Thoracic aorta (tissue), 2 donors: ENCODE results near the gene MGAT1. TPM values are rescaled to one million over a fixed set of nuclear protein-coding genes. Genes with fewer than 3 reads are reported as not detected.
A peak's percentile ranks its signal among the peaks of the same experiment; 100 is the strongest.
"Not testable (repeated sequence)": the region's sequence is repeated elsewhere in the genome, so short reads cannot be mapped to it uniquely, and the experiment has no call there.

Source experiments
- ATAC-seq: fragments of 150-250 bp; one replicate; pipeline ENCODE4 v1.8.0; 2017; ENCODE audit warnings: low read depth; ENCODE audit not compliant: insufficient number of reproducible peaks, low FRiP score
- DNase-seq: peaks from one replicate; pipeline ENCODE4 v3.0.0-alpha.2; 2020; ENCODE audit warnings: low spot score
- H3K27ac ChIP-seq, 2 donors: fragments of 200-600 bp; sonication (generic); 1 replicate in 1 of 2; 2 replicates in 1 of 2; pipeline ENCODE4 v1.5.1; 2016; ENCODE audit warnings: mild to moderate bottlenecking in 2 of 2, moderate library complexity in 2 of 2
- H3K27me3 ChIP-seq: fragments of 200-600 bp; sonication (generic); replicated peaks from 2 replicates; pipeline ENCODE4 v1.6.0; 2016; ENCODE audit warnings: mild to moderate bottlenecking; ENCODE audit not compliant: insufficient read depth
- H3K36me3 ChIP-seq: fragments of 200-600 bp; sonication (generic); one replicate; pipeline ENCODE4 v1.5.1; 2016
- H3K4me1 ChIP-seq, 2 donors: fragments of 200-600 bp; sonication (generic); 1 replicate in 1 of 2; 2 replicates in 1 of 2; pipeline versions ENCODE4 v1.5.1 to v1.6.0; 2016; ENCODE audit warnings: low read depth in 2 of 2, mild to moderate bottlenecking in 1 of 2; ENCODE audit not compliant: control insufficient read depth in 1 of 2
- H3K4me3 ChIP-seq: fragments of 200-600 bp; sonication (generic); 2 replicates; pipeline ENCODE4 v1.5.1; 2016; ENCODE audit warnings: mild to moderate bottlenecking
- H3K9me3 ChIP-seq: fragments of 200-600 bp; sonication (generic); 2 replicates; pipeline ENCODE4 v1.5.1; 2016
- CTCF ChIP-seq: fragments of 200-600 bp; sonication (generic); IDR thresholded peaks from one replicate; pipeline ENCODE4 v1.5.1; 2019; ENCODE audit warnings: antibody characterized with exemption
- total RNA-seq, 2 donors: library from RNA; depleted of rRNA; stranded (reverse); fragments of >200 nt; gene quantifications; one replicate each; pipeline versions ENCODE4 v1.1.0 to v1.2.3, GENCODE V29; 2016

Gene MGAT1
- total RNA-seq, 2 donors from 2014 or later: 226 to 244 TPM

DNA sequence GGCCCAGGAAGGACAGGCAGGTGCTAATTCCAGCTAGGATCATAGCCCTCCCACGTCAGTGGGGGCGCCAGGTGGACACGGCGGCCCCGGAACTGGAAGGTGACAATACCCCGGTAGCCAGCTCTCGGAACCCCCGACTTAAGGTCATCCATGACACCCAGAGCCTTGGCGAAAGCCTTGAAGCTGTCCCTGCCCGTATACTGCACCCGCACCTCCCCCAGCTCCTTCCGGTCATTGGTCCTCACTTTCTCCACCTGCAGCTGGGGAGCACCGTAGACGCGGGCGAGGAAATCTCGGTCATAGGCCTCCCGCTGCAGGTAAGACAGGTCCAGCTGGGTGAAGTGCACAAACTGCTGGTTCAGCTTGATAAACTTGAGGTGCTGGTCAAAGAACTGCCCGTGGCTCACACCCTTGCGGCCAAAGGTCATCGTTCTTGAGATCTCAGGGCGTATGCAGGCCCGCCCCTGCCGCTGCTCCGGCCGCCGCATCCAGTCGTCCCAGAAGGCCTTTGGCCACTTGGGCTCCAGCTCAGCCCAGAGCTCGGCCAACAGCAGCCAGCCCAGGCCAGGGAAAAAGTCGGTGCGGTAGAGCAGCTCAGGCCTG is 10.9 kb downstream of the MGAT1 start:
- Histone ChIP-seq H3K4me3 (no peak overlapping the region), H3K36me3 (peaks cover 49% of the 10 kb centered on the region), H3K27me3 (no peaks in the 10 kb centered on the region), H3K9me3 (no peaks in the 10 kb centered on the region), H3K27ac (no peak overlapping the region), H3K4me1 (peaks cover 19 to 30% of the 10 kb centered on the region in 2 donors)
- DNase-seq (no peak), ATAC-seq (no peak)
- no peak for TF ChIP-seq CTCF

GRCh38 chr5:180790524-180790923 is 12.1 kb downstream of the MGAT1 start:
- H3K27ac ChIP-seq: no peak overlapping the region
- H3K4me3 ChIP-seq: no peak overlapping the region
- DNase-seq (no peak), ATAC-seq (no peak)
- no peaks in the 10 kb centered on the region for H3K9me3 ChIP-seq
- no peak for TF ChIP-seq CTCF
- peaks cover 49% of the 10 kb centered on the region for H3K36me3 ChIP-seq
- peaks cover 22 to 30% of the 10 kb centered on the region in 2 donors for H3K4me1 ChIP-seq
- H3K27me3 ChIP-seq: no peaks in the 10 kb centered on the region

DNA sequence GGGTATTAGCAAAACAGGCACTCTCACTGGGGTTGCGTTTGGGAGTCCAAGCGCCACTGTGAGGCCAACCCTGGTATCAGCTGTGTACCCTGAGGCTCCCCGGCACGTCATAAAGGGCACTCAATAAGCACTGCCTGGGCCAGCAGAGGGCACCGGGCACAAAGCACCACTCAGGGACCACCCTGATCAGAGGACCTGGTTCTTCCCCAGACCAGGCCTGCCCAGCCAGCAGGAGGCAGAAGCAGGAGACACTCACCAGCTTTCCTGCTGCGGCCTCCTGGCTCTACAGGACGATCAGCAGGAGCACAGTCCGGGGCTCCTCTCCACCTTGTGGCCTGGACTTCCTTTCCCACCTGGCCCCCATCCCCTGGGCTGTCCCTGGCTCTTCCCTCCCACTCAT is 12.6 kb downstream of the MGAT1 start:
- H3K36me3 ChIP-seq: peaks cover 49% of the 10 kb centered on the region
- H3K4me1 ChIP-seq: peaks cover 26 to 33% of the 10 kb centered on the region in 2 donors
- DNase-seq (no peak), ATAC-seq (no peak)
- no peaks in the 10 kb centered on the region for H3K27me3 ChIP-seq
- TF ChIP-seq CTCF: no peak
- H3K4me3 ChIP-seq: no peak overlapping the region
- H3K27ac ChIP-seq: no peak overlapping the region
- no peaks in the 10 kb centered on the region for H3K9me3 ChIP-seq

- H3K27me3 ChIP-seq, H3K9me3 ChIP-seq, H3K27ac ChIP-seq, H3K4me3 ChIP-seq, DNase-seq, ATAC-seq: not testable (repeated sequence)
- Histone ChIP-seq H3K36me3 (peaks cover 43% of the 10 kb centered on the region), H3K4me1 (peaks cover 26 to 37% of the 10 kb centered on the region in 2 donors)
These were observed 13.8 kb downstream of the MGAT1 start for GRCh38 chr5:180788651-180789410.

DNA sequence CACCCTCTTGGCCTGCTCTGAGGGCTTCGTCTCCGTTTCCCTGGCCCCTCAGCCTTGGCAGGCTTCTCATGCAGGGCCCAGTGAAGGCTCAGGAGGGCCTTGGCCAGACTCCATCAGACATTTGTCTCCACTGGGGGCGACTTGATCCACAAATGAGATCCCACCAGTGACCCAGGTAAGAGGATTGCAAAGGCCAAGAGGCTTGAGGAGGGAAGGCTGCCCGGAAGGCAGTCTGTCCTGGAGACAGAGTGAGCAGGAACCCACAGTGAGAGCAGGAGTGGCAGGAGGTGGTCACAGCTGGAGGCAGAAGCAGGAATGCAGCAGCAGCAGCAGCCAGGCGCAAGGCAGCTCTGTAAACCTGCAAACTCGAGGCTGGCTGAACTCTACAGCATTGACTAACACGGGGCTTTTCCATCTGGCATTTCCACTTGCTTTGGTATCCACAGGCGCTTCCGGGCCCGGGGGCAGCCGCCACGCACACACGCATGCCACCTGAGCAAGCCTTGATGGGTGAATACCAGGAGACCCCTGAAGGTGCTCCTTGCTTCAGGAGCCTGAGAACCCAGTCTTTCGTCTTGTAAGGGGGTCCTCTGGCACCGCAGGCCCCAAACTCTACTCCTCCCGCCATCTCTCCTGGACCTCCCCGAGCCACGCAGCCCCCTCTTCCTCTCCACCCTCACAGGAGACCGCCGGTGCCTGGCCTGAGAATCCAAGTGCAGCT is 14.7 kb downstream of the MGAT1 start:
- no peak for ATAC-seq
- no peak for DNase-seq
- Histone ChIP-seq H3K4me1 (peaks cover 26 to 37% of the 10 kb centered on the region in 2 donors), H3K9me3 (no peaks in the 10 kb centered on the region), H3K4me3 (no peak overlapping the region), H3K27me3 (no peaks in the 10 kb centered on the region), H3K27ac (peak overlapping the region; percentile 4 to 89), H3K36me3 (peaks cover 42% of the 10 kb centered on the region)
- TF ChIP-seq CTCF: no peak
